Astrocyte (in vitro differentiated cells and primary cell): ENCODE measurements around the gene FKBP1C.

Experiments
- CTCF ChIP-seq: IDR thresholded peaks from 2 replicates; pipeline ENCODE4 v1.5.1; 2011; ENCODE audit warnings: low read depth, mild to moderate bottlenecking, inconsistent platforms, low read length, moderate library complexity; ENCODE audit not compliant: insufficient read depth
- EZH2 ChIP-seq: IDR thresholded peaks from 2 replicates; pipeline ENCODE4 v1.6.1; 2012; ENCODE audit warnings: mild to moderate bottlenecking, low read length, inconsistent platforms; ENCODE audit not compliant: insufficient read depth

- TF ChIP-seq EZH2 = no peak
- TF ChIP-seq CTCF = no peak
Measured at GRCh38 chr6:63176181-63176580, 35.1 kb upstream of the FKBP1C start.
